ENCODE measurements around the gene SNX25. TPM values are rescaled to one million over a fixed set of nuclear protein-coding genes. Genes with fewer than 3 reads are reported as not detected.

The SNX25 gene
- total and polyA plus RNA-seq, 2 of the 13 experiments (the other 11 are each of a cell fraction or from before 2014, with no cell fraction given), result 23.4 to 23.5 TPM

DNA sequence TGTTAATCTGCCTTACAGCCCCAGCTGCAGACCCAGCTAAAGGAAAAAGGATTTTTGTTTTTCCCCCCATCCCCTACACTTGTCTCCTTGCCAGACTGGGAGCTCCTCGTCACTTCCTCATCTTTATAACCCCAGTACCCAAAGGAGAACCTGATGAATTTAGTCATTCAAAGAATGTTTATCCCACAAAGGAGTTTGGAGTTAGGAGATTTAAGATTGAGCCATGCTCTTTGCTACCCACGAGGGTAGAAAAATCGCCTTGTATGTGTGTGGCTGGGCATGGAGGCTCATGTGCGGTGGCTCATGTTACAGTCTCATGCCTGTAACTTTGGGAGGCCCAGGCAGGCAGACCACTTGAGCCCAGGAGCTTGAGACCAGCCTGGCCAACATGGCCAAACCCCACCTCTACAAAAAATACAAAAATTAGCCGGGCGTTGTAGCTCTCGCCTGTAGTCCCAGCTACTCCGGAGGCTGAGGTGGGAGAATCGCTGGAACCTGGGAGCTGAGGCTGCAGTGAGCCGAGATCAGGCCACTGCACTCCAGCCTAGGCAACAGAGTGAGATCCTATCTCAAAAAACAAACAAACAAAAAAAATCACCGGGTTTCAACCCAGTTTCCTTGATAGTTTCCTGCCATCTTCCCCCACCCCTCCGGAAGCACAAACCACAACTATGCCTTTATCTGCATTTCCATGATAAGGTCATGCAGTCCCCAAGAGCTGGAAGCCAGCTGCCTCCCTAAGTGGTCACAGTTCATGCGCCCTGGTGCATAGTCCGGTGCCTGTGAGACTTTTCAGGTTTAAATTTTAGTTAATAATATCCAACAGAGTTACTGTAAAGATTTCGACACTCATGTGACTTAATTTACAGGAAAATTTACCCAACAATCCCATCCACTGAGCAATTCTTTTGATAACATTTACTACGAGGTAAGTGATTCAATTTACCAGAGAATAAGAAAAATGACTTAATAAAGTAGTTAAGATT lies 7.1 kb upstream of the SNX25 start (continued):
- TF ChIP-seq, protein P1, sequence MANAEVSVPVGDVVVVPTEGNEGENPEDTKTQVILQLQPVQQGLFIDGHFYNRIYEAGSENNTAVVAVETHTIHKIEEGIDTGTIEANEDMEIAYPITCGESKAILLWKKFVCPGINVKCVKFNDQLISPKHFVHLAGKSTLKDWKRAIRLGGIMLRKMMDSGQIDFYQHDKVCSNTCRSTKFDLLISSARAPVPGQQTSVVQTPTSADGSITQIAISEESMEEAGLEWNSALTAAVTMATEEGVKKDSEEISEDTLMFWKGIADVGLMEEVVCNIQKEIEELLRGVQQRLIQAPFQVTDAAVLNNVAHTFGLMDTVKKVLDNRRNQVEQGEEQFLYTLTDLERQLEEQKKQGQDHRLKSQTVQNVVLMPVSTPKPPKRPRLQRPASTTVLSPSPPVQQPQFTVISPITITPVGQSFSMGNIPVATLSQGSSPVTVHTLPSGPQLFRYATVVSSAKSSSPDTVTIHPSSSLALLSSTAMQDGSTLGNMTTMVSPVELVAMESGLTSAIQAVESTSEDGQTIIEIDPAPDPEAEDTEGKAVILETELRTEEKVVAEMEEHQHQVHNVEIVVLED (CRISPR knock-in tag; IDR thresholded peaks at IDR 0.05; ENCODE audit: borderline replicate concordance), result no peak
- TF ChIP-seq SP2 (CRISPR knock-in tag; IDR thresholded peaks at IDR 0.05), result no peak
- TF ChIP-seq SP5 (CRISPR knock-in tag; IDR thresholded peaks at IDR 0.05; ENCODE audit: borderline replicate concordance, low read depth), result peak; percentile 90
- peak; percentile 39; the same call in 1 of the 2 replicates for TF ChIP-seq ZNF253 (CRISPR knock-in tag; IDR thresholded peaks at IDR 0.05; ENCODE audit: borderline replicate concordance)
- TF ChIP-seq NFYC (CRISPR knock-in tag; IDR thresholded peaks at IDR 0.05), result no peak
- TF ChIP-seq, protein P2, sequence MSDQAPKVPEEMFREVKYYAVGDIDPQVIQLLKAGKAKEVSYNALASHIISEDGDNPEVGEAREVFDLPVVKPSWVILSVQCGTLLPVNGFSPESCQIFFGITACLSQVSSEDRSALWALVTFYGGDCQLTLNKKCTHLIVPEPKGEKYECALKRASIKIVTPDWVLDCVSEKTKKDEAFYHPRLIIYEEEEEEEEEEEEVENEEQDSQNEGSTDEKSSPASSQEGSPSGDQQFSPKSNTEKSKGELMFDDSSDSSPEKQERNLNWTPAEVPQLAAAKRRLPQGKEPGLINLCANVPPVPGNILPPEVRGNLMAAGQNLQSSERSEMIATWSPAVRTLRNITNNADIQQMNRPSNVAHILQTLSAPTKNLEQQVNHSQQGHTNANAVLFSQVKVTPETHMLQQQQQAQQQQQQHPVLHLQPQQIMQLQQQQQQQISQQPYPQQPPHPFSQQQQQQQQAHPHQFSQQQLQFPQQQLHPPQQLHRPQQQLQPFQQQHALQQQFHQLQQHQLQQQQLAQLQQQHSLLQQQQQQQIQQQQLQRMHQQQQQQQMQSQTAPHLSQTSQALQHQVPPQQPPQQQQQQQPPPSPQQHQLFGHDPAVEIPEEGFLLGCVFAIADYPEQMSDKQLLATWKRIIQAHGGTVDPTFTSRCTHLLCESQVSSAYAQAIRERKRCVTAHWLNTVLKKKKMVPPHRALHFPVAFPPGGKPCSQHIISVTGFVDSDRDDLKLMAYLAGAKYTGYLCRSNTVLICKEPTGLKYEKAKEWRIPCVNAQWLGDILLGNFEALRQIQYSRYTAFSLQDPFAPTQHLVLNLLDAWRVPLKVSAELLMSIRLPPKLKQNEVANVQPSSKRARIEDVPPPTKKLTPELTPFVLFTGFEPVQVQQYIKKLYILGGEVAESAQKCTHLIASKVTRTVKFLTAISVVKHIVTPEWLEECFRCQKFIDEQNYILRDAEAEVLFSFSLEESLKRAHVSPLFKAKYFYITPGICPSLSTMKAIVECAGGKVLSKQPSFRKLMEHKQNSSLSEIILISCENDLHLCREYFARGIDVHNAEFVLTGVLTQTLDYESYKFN (CRISPR knock-in tag; conservative IDR thresholded peaks at IDR 0.05), result peak; percentile 90
- TF ChIP-seq HNRNPL (IDR thresholded peaks at IDR 0.05; ENCODE audit: low read depth, low read length), result no peak
- TF ChIP-seq ZNF816 (CRISPR knock-in tag; IDR thresholded peaks at IDR 0.05; ENCODE audit: borderline replicate concordance), result no peak
- peak; percentile 66; the same call in 1 of the 2 replicates for TF ChIP-seq SALL2 (CRISPR knock-in tag; IDR thresholded peaks at IDR 0.05)
- TF ChIP-seq PHF5A (CRISPR knock-in tag; IDR thresholded peaks at IDR 0.05; ENCODE audit: low read depth, unreplicated experiment), result no peak
- TF ChIP-seq SAP130 (CRISPR knock-in tag; IDR thresholded peaks at IDR 0.05; ENCODE audit: low read depth), result peak; percentile 94
- 0 out of 2 replicates have a peak, but pooled peaks have one; percentile 33 for TF ChIP-seq ARNT2 (CRISPR knock-in tag; IDR thresholded peaks at IDR 0.05; ENCODE audit: low read depth)
- TF ChIP-seq, protein P3, sequence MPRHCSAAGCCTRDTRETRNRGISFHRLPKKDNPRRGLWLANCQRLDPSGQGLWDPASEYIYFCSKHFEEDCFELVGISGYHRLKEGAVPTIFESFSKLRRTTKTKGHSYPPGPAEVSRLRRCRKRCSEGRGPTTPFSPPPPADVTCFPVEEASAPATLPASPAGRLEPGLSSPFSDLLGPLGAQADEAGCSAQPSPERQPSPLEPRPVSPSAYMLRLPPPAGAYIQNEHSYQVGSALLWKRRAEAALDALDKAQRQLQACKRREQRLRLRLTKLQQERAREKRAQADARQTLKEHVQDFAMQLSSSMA (CRISPR knock-in tag; IDR thresholded peaks at IDR 0.05), result no peak
- TF ChIP-seq ZFYVE20 (CRISPR knock-in tag; IDR thresholded peaks at IDR 0.05; ENCODE audit: borderline replicate concordance, low read depth), result no peak
- peak; percentile 65; the same call in 1 of the 2 replicates for TF ChIP-seq ZMYM3 (CRISPR knock-in tag; IDR thresholded peaks at IDR 0.05)
- TF ChIP-seq ZEB1 (IDR thresholded peaks at IDR 0.05; ENCODE audit: insufficient replicate concordance, low read depth), result peak; percentile 65
- TF ChIP-seq, protein P4, sequence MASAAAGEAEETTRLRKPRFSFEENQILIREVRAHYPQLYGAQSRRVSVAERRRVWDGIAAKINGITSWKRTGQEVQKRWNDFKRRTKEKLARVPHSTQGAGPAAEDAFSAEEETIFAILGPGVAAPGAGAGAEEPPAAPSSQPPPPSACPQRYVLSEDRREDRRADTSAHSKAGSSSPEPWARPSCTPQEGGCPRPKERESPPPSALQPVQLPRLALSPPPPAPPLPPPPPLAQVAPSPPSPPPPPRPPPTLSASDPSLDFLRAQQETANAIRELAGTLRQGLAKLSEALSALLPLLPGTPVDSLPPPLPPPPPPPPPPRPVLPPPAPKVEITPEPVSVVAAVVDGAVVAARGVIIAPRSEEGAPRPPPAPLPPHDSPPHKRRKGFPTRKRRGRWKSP (CRISPR knock-in tag; IDR thresholded peaks at IDR 0.05), result 0 out of 2 replicates have a peak, but pooled peaks have one; percentile 35
- TF ChIP-seq HDAC2 (CRISPR knock-in tag; IDR thresholded peaks at IDR 0.05), result peak; percentile 79; the same call in 1 of the 2 replicates
- TF ChIP-seq FOXO1 (CRISPR knock-in tag; IDR thresholded peaks at IDR 0.05), result no peak
- no peak for TF ChIP-seq REPIN1 (CRISPR knock-in tag; IDR thresholded peaks at IDR 0.05; ENCODE audit: borderline replicate concordance, low read depth)
- no peak for TF ChIP-seq ZNF235 (CRISPR knock-in tag; IDR thresholded peaks at IDR 0.05; ENCODE audit: borderline replicate concordance)
- TF ChIP-seq DMAP1 (CRISPR knock-in tag; IDR thresholded peaks at IDR 0.05), result 0 out of 2 replicates have a peak, but pooled peaks have one; percentile 28
